Measurements from ENCODE around the gene CFAP251. TPM values are rescaled to one million over a fixed set of nuclear protein-coding genes. Genes with fewer than 3 reads are reported as not detected.

CFAP251 gene
- total RNA-seq, 1 donor from 2014 or later, result 2.0 TPM

DNA sequence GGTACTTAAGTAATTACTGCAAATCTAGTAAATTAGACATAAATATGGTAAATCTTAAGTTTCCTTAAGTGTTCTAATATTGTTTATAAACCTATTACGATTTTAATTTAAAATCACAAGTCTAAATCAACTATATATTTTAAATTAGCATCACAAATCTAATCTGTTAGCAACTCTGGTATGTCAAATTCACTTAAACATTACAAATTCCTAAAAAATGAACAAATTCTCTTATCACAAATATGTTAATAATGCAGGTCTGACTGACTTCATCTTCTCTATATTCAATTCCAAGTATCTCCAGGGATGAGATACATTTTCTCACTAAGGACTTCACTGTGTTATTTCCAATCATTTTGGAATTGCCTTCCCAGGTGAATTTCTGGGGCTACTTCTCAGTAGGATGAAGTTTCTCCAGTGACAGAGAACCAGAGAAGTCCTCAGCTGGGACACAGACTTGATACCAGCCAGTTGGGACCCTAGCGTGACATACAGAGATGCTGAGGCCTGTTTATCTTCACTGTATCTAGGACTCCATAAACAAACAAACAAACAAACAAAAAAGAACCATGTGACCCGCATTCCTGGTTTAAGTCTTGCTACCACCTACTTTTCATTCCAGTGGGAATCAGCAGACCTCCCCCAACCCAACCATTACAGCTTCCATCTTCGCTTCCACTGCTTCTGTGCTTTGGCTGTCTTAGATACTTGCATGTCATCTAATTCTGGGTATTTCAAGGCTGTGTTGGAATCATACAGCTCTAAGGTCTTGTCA lies 21.8 kb downstream of the CFAP251 start:
- H3K27ac Mint-ChIP-seq (ENCODE audit: unreplicated experiment), result no peak overlapping the region
- no peaks in the 10 kb centered on the region for H3K9me3 Mint-ChIP-seq
- H3K36me3 Mint-ChIP-seq (ENCODE audit: low read depth), result peaks cover 7% of the 10 kb centered on the region
- no peaks in the 10 kb centered on the region for H3K4me1 Mint-ChIP-seq
- no peak for DNase-seq (ENCODE audit: low read depth, low spot score)
- TF ChIP-seq, protein P1, sequence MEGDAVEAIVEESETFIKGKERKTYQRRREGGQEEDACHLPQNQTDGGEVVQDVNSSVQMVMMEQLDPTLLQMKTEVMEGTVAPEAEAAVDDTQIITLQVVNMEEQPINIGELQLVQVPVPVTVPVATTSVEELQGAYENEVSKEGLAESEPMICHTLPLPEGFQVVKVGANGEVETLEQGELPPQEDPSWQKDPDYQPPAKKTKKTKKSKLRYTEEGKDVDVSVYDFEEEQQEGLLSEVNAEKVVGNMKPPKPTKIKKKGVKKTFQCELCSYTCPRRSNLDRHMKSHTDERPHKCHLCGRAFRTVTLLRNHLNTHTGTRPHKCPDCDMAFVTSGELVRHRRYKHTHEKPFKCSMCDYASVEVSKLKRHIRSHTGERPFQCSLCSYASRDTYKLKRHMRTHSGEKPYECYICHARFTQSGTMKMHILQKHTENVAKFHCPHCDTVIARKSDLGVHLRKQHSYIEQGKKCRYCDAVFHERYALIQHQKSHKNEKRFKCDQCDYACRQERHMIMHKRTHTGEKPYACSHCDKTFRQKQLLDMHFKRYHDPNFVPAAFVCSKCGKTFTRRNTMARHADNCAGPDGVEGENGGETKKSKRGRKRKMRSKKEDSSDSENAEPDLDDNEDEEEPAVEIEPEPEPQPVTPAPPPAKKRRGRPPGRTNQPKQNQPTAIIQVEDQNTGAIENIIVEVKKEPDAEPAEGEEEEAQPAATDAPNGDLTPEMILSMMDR (conservative IDR thresholded peaks at IDR 0.05), result no peak
- H3K27me3 Mint-ChIP-seq (ENCODE audit: low read depth), result no peaks in the 10 kb centered on the region
- H3K4me3 Mint-ChIP-seq, result no peak overlapping the region

DNA sequence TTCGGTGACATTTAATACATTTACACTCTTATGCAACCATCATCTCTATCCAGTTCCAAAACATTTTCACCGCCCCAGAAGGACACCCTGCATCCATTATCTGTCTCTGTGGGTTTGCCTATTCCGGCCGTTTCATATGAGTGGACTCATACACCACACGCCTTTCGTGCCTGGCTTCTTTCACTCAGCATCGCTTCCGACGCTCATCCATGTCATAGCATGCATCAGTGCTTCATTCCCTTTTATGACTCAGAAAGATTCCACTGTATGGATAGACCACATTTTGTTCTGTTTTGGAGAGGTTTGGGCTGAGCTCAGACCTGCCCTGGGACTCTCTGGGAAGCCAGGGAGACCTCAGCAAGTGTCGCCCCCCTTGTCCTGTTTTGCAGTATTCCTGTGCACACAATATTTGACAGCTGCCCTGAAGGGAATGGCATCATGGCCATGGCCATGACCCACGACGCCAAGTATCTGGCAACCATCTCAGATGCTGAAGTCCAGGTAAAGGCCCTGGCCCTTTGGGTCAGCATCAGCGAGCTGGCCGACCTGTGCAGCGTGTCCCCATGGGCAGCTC lies 23.8 kb downstream of the CFAP251 start:
- peaks cover 7% of the 10 kb centered on the region for H3K36me3 Mint-ChIP-seq (ENCODE audit: low read depth)
- no peak overlapping the region for H3K4me3 Mint-ChIP-seq
- peaks cover 3% of the 10 kb centered on the region for H3K9me3 Mint-ChIP-seq
- DNase-seq (ENCODE audit: low read depth, low spot score), result no peak
- TF ChIP-seq, protein P1 (conservative IDR thresholded peaks at IDR 0.05), result no peak
- no peaks in the 10 kb centered on the region for H3K4me1 Mint-ChIP-seq
- peak overlapping the region; percentile 81 for H3K27ac Mint-ChIP-seq (ENCODE audit: unreplicated experiment)
- H3K27me3 Mint-ChIP-seq (ENCODE audit: low read depth), result no peaks in the 10 kb centered on the region

DNA sequence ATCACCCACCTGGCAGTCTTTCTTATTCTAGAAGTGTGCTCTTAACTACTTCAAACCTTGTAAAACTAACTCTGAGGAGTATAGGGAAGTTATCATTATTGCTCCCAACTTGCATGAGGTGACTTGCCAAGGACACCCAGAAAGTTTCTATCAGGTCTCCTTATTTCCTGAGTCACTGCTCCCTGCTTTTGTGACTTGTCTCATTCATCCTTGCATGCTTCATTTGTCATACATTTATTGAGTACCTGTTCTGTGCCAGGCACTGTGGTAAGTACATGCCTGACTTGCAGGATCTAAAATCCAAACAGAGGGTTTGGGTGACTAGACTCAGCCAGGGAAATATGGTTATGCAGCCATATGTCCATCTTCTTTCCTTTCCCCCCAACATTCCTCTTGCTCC lies 25.5 kb downstream of the CFAP251 start:
- TF ChIP-seq, protein P1 (conservative IDR thresholded peaks at IDR 0.05), result no peak
- Mint-ChIP-seq H3K27me3 (ENCODE audit: low read depth) (no peaks in the 10 kb centered on the region), H3K27ac (ENCODE audit: unreplicated experiment) (no peak overlapping the region), H3K36me3 (ENCODE audit: low read depth) (peaks cover 6% of the 10 kb centered on the region), H3K4me1 (no peaks in the 10 kb centered on the region), H3K9me3 (peaks cover 3% of the 10 kb centered on the region), H3K4me3 (no peak overlapping the region)
- DNase-seq (ENCODE audit: low read depth, low spot score), result no peak

DNA sequence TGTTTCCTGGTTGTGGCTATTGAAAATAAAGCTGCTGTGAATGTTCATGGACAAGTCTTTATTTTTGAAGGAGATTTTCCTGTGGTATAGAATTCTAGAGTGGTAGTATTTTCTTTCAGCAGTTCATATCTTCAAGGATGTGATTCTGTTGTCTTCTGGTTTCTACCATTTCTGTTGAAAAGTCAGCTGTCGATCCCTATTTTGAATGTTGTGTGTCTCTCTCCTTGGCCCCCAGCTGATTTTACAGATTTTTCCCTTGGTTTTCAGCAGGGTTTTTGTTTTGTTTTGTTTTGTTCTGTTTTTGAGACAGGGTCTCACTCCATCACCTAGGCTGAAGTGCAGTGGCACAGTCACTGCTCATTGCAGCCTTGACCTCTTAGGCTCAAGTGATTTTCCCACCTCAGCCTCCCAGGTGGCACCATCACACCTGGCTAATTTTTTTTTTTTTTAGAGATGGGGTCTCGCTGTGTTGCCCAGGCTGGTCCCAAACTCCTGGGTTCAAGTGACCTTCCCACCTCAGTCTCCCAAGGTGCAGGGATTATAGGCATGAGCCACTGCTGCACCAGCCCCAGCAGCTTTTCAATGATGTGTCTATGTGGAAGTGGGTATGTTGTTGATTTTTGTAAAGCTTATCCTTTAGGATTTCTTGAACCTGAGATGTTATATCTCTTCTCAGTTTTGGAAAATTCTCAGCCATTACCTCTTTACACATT lies 28.1 kb downstream of the CFAP251 start:
- Mint-ChIP-seq H3K9me3 (peaks cover 3% of the 10 kb centered on the region), H3K36me3 (ENCODE audit: low read depth) (peaks cover 6% of the 10 kb centered on the region), H3K27ac (ENCODE audit: unreplicated experiment) (no peak overlapping the region), H3K4me3 (no peak overlapping the region), H3K4me1 (no peaks in the 10 kb centered on the region), H3K27me3 (ENCODE audit: low read depth) (no peaks in the 10 kb centered on the region)
- no peak for DNase-seq (ENCODE audit: low read depth, low spot score)
- TF ChIP-seq, protein P1 (conservative IDR thresholded peaks at IDR 0.05), result no peak

DNA sequence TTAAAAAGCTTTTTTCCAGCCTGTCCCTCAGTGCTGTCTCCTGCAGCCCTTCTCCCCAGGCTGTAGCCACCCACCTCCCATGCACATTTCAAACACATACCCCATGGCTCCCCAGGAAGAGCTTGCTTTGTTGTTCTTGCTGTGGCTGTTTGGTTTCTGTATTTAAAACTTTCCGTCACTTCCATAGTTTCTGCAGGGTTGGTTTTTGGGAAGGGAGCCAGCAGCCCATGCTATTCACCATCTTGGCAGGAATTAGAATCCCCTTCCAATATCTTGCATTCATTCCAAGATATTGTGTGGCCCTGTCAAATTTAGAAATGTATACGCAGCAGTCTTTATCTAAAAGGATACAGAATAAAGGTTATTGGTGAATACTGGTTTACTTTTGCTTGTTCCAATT lies 29.6 kb downstream of the CFAP251 start:
- Mint-ChIP-seq H3K27ac (ENCODE audit: unreplicated experiment) (no peak overlapping the region), H3K4me1 (no peaks in the 10 kb centered on the region), H3K36me3 (ENCODE audit: low read depth) (peaks cover 6% of the 10 kb centered on the region), H3K27me3 (ENCODE audit: low read depth) (no peaks in the 10 kb centered on the region), H3K9me3 (peaks cover 3% of the 10 kb centered on the region), H3K4me3 (no peak overlapping the region)
- no peak for DNase-seq (ENCODE audit: low read depth, low spot score)
- TF ChIP-seq, protein P1 (conservative IDR thresholded peaks at IDR 0.05), result no peak

Data from neural crest cell (in vitro differentiated cells).